Hematopoietic multipotent progenitor cell treated with erythropoietin and hydrocortisone succinate and interleukin-3 and kit ligand, for 4 days (in vitro differentiated cells): ENCODE results near the gene SARS2.

Experiments used
- DNase-seq: peaks from one replicate; pipeline ENCODE4 v3.0.0-alpha.2; 2015

The SARS2 gene

GRCh38 chr19:38915329-38916321 is 14.9 kb downstream of the SARS2 start:
- no peak for DNase-seq

GRCh38 chr19:38913958-38914357 is 16.6 kb downstream of the SARS2 start:
- DNase-seq, result no peak

- DNase-seq, result peak; percentile 72
Observed at GRCh38 chr19:38912600-38913514, 17.7 kb downstream of the SARS2 start.

GRCh38 chr19:38911388-38912001 is 19.1 kb downstream of the SARS2 start:
- no peak for DNase-seq

- no peak for DNase-seq
Observed at GRCh38 chr19:38910488-38910887, 20.1 kb downstream of the SARS2 start.

- DNase-seq, result no peak
Observed at GRCh38 chr19:38908911-38909310, 21.7 kb downstream of the SARS2 start.

GRCh38 chr19:38907670-38908069 is 22.9 kb downstream of the SARS2 start:
- no peak for DNase-seq

GRCh38 chr19:38907227-38907626 is 23.3 kb downstream of the SARS2 start:
- DNase-seq, result no peak

- DNase-seq, result no peak
Observed at GRCh38 chr19:38905620-38906019, 24.9 kb downstream of the SARS2 start.

- no peak for DNase-seq
Observed at GRCh38 chr19:38904581-38905539, 25.7 kb downstream of the SARS2 start.

- DNase-seq, result no peak
Observed at GRCh38 chr19:38901683-38902082, 28.9 kb downstream of the SARS2 start.

- no peak for DNase-seq
Observed at GRCh38 chr19:38900743-38901190, 29.8 kb downstream of the SARS2 start.

GRCh38 chr19:38900202-38900629 is 30.3 kb downstream of the SARS2 start:
- DNase-seq, result no peak

GRCh38 chr19:38899447-38900201 is 30.9 kb downstream of the SARS2 start, which contains the start of the genes NFKBIB and SIRT2:
Gene NFKBIB (plus strand): TSS chr19:38899969. CDS start chr19:38900033, 64 bp downstream.
Gene SIRT2 (minus strand): TSS chr19:38899618. CDS start chr19:38899521, 97 bp downstream.
- peak; percentile 100 for DNase-seq

- DNase-seq, result peak; percentile 33
Observed at GRCh38 chr19:38898788-38899446, 31.6 kb downstream of the SARS2 start.

- DNase-seq, result no peak
Observed at GRCh38 chr19:38894968-38895367, 35.6 kb downstream of the SARS2 start.

GRCh38 chr19:38893341-38893771 is 37.2 kb downstream of the SARS2 start:
- DNase-seq, result no peak

GRCh38 chr19:38892841-38893240 is 37.7 kb downstream of the SARS2 start:
- DNase-seq, result no peak

GRCh38 chr19:38891771-38892170 is 38.8 kb downstream of the SARS2 start:
- no peak for DNase-seq

- no peak for DNase-seq
Observed at GRCh38 chr19:38890686-38891085, 39.9 kb downstream of the SARS2 start.
